Fibroblast of pulmonary artery (primary cell): ENCODE data around the gene MINK1.

Experiments used
- DNase-seq: peaks from one replicate; pipeline ENCODE4 v3.0.0-alpha.2; 2010; ENCODE audit warnings: low read depth
- H3K4me3 ChIP-seq: replicated peaks from 2 replicates; pipeline ENCODE4 v1.5.1; 2011; ENCODE audit warnings: low read depth, mild to moderate bottlenecking, control low read depth, low read length, moderate library complexity
- CTCF ChIP-seq: IDR thresholded peaks from 2 replicates; pipeline ENCODE4 v1.5.1; 2011; ENCODE audit warnings: mild to moderate bottlenecking, control low read depth, low read length, inconsistent platforms; ENCODE audit errors: missing control alignments

Gene MINK1

GRCh38 chr17:4896332-4897197, 63.4 kb downstream of the MINK1 start:
- DNase-seq, result no peak
- no peak for TF ChIP-seq CTCF
- no peak overlapping the region for H3K4me3 ChIP-seq

GRCh38 chr17:4897198-4897687, 64.1 kb downstream of the MINK1 start:
- H3K4me3 ChIP-seq, result no peak overlapping the region
- DNase-seq, result no peak
- no peak for TF ChIP-seq CTCF

- no peak for TF ChIP-seq CTCF
- no peak for DNase-seq
- no peak overlapping the region for H3K4me3 ChIP-seq
Observed at GRCh38 chr17:4897785-4898184, 64.6 kb downstream of the MINK1 start.

- no peak for DNase-seq
- no peak overlapping the region for H3K4me3 ChIP-seq
- TF ChIP-seq CTCF, result no peak
Observed at GRCh38 chr17:4898351-4898750, 65.2 kb downstream of the MINK1 start.

GRCh38 chr17:4898927-4899326, 65.8 kb downstream of the MINK1 start:
- DNase-seq, result no peak
- no peak for TF ChIP-seq CTCF

GRCh38 chr17:4899341-4900230, 66.4 kb downstream of the MINK1 start, which contains the start of gene C17orf107:
Gene C17orf107 (plus strand): TSS chr17:4899536. CDS start chr17:4899763, 227 bp downstream.
- no peak for TF ChIP-seq CTCF
- peak; percentile 87 for DNase-seq
- H3K4me3 ChIP-seq, result peak within 1 kb of the TSS; percentile 59

More at GRCh38 chr17:4898927-4899326, 65.8 kb downstream of the MINK1 start:
- H3K4me3 ChIP-seq, result peak overlapping the region; percentile 59
